KOPT-K1 (cell line): ENCODE measurements around the gene ZSWIM1.

ENCODE experiments used
- H3K27ac ChIP-seq: fragments of 200-600 bp; sonication (generic); 2 replicates; pipeline ENCODE4 v1.5.1; 2016; ENCODE audit warnings: antibody characterized with exemption, mild to moderate bottlenecking, low read depth, low read length; ENCODE audit not compliant: poor library complexity, severe bottlenecking
- H3K36me3 ChIP-seq: fragments of 200-600 bp; sonication (generic); 2 replicates; pipeline ENCODE4 v1.5.1; 2017; ENCODE audit warnings: antibody characterized with exemption, mild to moderate bottlenecking, low read length, moderate library complexity; ENCODE audit not compliant: insufficient read depth
- H3K9me3 ChIP-seq: fragments of 200-600 bp; sonication (generic); 2 replicates; pipeline ENCODE4 v1.5.1; 2017; ENCODE audit warnings: antibody characterized with exemption, low read length, mild to moderate bottlenecking; ENCODE audit not compliant: insufficient read depth, poor library complexity, severe bottlenecking

ZSWIM1 gene

DNA sequence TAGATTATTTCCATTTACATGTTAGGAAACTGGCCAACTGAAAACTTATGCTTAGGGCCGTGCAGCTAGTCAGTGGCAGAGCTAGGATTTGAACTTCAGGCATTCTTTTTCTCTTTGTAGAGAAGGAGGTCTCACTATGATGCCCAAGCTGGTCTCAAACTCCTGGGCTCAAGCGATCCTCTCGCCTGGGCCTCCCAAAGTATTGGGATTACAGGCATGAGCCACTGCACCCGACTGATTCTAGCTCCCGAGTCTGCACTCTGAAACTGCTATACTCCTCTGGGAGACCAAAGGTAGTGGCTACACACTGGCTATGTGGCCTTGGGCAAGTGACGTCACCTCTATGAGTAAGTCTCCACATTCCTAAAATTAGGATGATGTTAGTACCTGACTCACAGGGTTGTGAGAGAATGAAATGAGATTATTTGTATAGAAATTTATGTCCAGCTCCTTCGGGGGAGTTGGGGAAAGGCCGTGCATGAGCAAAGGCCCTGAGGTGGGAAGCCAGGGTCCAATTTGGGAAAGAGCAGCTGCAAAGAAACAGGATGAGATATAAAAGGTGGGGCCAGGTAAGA is 24.6 kb downstream of the ZSWIM1 start:
- no peaks in the 10 kb centered on the region for H3K9me3 ChIP-seq
- H3K36me3 ChIP-seq, result no peaks in the 10 kb centered on the region
- H3K27ac ChIP-seq, result no peak overlapping the region

DNA sequence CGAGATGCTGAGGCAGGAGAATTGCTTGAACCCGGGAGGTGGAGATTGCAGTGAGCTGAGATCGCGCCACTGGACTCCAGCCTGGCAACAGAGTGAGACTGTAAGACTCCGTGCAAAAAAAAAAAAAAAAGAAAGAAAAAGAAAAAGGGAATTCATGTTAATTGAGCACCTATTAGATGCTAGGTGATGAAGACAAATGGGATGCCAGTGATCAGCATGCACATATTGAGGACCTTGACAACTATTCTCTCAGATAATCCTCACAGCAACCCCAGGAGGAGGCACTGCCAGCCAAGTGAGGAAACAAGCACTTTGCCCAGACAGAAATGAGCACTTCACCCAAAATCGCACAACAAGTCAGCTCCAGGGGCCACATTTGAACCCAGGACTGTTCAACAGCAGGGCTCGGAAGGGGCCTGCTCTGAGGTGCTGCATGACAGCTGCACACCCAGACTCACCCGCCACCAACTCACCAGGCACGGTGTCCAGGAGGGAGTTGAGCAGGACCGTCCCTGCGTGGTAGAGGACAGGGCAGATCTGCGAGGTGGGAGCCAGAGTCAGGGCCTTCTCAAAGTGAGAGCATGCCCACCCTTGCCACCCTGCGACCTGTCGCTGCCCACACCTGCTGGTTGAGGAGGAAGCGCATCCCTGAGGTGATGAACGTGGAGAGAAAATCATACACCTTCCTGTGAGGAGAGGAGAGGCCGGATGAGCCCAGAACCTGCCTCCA is 26.4 kb downstream of the ZSWIM1 start:
- H3K9me3 ChIP-seq, result no peaks in the 10 kb centered on the region
- H3K27ac ChIP-seq, result no peak overlapping the region
- no peaks in the 10 kb centered on the region for H3K36me3 ChIP-seq

DNA sequence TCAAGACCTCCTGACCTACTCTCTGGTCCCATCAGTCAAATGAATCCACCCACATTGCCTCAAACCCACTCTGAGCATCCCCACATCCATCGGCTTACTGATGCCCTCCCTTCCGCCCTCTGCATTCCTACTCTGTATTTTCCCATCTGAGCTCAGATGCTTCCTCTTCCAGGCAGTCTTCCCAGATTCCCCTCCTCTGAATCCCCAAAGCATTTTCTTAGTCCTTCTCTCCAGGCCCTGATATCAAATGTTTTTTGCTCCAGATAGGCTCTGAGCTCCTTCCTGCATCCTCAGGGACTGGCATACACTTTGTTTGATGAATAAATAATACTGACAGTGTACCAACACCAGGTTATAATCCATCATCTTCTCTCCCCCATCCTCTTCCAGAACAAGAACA is 27.1 kb downstream of the ZSWIM1 start:
- no peaks in the 10 kb centered on the region for H3K9me3 ChIP-seq
- H3K36me3 ChIP-seq, result no peaks in the 10 kb centered on the region
- H3K27ac ChIP-seq, result no peak overlapping the region

DNA sequence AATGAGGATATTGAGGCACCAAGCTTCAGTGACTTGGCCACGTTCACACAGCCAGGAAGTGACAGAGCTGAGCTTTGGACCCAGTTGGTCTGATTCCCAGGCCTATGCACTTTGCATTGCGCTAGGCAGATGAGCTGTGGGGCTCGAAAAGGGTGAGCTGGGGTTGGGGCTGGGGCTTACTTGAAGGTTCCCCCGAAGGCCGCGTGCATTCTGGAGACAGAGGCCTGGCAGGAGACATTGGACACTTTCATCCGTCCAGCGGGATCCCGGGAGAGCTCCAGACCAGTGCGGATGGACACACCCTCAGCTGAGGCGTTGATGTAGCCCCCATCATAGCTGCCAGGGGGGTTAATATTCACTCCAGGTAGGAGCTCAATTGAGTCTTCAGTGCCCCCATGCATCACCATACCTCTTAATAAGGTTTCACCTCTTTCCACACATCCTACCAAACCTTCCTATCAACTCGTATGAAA is 28.3 kb downstream of the ZSWIM1 start:
- H3K36me3 ChIP-seq, result no peaks in the 10 kb centered on the region
- H3K27ac ChIP-seq, result no peak overlapping the region
- H3K9me3 ChIP-seq, result no peaks in the 10 kb centered on the region

DNA sequence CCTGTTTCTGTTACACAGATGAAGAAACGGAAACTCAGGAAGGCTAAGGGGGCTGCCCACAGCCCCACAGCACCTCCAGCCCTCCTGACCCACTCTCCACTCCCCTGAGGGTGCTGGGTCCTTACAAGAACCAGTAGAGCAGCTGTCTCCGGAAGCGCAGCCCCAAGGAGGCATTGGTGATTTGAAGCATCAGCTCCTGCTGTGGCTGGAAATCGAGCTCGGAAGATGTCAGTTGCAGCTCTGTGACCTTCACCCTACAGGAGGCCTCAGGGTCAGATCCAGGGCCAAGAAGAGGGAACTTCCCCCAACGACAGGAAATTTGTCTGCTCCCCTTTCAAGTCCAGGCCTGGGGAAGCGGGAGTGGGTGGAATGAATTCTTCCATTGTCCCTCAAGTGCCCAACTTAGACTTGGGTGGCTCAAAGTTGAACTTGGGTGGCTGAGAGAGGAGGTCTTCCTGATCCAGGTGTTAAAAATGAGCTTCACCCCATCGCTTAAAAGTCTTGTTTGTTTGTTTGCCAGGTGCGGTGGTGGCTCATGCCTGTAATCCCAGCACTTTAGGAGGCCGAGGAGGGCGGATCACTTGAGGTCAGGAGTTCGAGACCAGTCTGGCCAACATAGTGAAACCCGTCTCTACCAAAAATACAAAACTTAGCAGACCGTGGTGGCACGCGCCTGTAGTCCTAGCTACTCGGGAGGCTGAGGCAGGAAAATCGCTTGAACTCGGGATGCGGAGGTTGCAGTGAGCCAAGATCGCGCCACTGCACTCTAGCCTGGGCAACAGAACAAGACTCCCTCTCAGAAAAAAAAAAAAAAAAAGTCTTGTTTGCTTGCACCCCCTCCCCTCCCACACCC is 29.0 kb downstream of the ZSWIM1 start:
- Histone ChIP-seq H3K9me3 (no peaks in the 10 kb centered on the region), H3K36me3 (no peaks in the 10 kb centered on the region), H3K27ac (no peak overlapping the region)

DNA sequence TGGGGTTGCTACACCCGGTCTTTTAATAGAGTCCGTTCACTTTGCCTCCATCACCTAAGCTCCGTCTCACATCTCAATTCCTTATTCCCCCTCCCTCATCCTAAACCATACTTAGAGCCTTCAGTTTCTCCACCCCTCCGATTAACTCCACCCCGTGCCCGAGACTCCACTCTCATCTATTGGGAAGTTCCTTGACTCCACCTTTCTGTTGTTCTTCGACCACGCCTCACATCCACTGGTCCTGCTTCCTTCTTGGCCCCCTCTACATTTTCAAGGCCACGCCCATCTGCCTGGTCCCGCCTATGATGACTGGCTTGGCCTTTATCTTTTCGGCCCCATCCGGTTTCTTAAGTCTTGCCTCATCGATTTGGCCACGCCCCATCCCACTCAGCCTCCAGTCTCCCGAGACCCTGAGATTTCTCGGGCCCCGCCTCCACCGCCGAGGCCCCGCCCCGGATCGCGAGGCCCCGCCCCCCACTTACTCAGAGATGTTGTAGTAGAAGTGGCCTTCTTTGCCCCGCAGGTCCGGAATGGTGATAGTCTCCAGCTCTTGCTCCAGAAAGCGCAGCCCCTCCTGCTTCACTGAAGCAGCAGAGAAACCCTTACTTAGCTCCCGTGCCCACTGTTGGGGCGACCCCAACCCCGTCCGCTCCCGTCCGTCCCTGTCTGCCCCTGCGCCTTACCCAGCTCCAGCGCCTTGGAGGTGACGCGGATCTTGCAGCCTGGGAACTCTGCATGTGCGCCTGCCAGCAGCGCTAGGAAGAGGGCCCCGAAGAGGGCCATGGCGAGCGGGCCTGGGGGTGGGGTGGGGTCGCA is 29.9 kb downstream of the ZSWIM1 start:
- H3K27ac ChIP-seq, result no peak overlapping the region
- H3K36me3 ChIP-seq, result no peaks in the 10 kb centered on the region

DNA sequence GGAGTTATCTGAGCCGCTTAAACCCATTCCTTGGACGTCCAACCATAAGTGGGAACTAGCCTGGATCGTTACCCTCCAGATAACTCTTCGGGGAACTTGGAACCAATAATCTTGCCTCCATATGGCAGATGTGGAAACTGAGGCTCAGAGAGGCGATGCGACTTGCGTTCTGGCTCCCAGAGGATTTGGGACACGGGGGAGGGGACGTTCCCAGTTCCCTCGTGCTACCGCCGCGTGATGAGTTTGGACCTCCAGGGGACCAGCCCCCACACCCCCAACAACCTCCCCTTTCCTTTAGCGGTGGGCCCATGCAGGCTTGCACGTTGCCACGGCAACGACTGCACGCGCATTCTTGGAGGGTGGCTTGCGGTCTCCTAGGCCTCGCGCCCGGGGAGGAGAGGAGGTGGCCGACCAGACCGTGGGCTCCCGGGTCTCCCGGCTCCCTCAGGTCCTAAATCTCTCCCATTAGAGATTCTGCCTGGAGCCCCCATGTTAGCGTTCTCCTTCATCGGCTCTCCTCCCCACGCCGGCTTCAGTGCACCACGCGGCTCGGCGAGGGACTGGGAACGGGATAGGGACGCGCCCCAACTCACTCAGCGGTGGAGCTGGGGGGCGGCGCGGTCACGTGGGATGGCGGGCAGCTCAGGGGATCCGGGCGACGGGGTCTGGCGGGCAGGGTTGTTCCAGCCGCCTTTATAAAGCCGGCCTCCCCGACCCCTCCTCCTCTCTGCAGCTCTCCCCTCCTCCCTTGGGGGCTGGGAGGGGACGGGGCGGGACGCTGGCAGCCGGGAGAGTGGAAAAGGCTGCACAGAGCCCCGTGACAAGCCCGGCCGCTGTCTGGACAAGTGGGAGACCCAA is 30.7 kb downstream of the ZSWIM1 start, which contains the start of gene PLTP:
PLTP (minus strand) TSS at position 670 of the 858 bp plus-strand sequence. CDS start 703 bp downstream, outside the sequence.
- Histone ChIP-seq H3K9me3 (no peaks in the 10 kb centered on the region), H3K36me3 (no peaks in the 10 kb centered on the region), H3K27ac (no peak within 1 kb of the TSS)

More for the DNA sequence above, 29.9 kb downstream of the ZSWIM1 start:
- H3K9me3 ChIP-seq, result no peaks in the 10 kb centered on the region

DNA sequence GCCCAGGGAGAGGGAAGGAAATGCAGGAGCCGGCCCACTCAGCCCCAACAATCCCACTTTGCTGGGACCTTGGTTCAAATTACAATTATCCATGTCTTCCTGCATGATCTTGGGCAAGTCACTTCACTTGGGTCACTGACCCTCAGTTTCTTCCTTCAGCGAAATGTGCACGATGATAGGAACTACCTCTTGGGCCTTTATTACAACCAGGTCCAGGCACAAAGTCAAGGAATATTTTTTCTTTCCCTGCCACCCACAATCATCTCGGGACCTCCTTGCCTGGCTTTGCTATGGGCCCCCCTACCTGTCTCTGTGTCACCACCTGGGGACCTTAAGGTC is 31.3 kb downstream of the ZSWIM1 start:
- no peaks in the 10 kb centered on the region for H3K36me3 ChIP-seq
- H3K27ac ChIP-seq, result no peak overlapping the region
- no peaks in the 10 kb centered on the region for H3K9me3 ChIP-seq

DNA sequence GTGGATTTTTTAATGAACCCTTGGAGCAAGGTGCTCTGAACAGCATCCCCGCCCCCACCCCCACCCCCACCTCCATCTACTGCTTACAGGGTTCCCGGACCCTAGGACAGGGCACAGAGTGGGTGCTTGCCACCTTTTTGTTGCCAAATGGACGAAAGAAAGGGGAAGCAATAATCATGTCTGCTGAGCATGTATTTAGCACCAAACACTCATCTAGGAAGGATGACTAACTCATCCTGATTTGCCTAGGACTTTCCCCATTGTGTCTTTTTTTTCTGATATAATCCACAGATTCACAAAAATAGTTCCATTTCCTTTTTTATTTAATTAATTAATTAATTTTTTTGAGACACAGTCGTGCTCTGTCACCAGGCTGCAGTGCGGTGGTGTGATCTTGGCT is 32.1 kb downstream of the ZSWIM1 start:
- H3K9me3 ChIP-seq, result no peaks in the 10 kb centered on the region
- no peaks in the 10 kb centered on the region for H3K36me3 ChIP-seq
- H3K27ac ChIP-seq, result no peak overlapping the region

DNA sequence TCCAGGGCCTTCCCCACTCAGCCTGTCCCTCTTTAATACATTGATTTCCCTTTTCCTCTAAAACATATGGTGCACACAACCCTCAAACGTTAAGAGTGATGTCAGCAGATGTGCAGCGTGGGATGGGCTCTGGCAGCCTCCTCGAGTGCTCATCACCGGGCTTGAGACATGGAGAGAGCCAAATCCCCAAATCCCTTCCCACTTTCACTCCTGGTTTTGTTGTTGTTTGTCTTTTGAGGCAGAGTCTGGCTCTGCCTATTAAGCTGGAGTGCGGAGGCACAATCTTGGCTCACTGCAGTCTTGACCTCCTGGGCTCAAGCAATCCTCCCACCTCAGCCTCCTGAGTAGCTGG is 36.7 kb downstream of the ZSWIM1 start:
- Histone ChIP-seq H3K27ac (no peak overlapping the region), H3K36me3 (no peaks in the 10 kb centered on the region), H3K9me3 (no peaks in the 10 kb centered on the region)

DNA sequence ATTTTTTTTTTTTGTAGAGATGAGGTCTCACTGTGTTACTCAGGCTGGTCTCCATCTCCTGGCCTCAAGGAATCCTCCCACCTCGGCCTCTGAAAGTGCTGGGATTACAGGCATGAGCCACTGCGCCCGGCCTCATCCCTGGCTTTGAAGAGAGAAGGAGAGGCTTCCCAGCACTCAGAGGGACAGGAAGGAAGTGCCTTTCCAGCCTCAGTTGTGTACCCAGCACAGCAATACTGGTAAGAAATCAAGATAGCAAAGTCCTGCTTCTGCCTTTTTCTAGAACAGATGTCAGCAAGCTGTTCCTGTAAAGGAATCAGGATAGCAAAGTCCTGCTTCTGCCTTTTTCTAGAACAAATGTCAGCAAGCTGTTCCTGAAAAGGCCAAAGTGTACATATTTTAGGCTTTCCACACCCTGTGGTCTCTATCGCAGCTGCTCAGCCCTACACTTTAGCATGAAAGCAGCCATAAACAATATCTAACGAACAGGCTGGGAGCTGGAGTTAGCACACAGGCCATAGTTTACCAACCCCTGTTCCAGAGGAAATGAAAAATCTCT is 37.2 kb downstream of the ZSWIM1 start:
- H3K27ac ChIP-seq, result no peak overlapping the region
- H3K36me3 ChIP-seq, result no peaks in the 10 kb centered on the region
- H3K9me3 ChIP-seq, result no peaks in the 10 kb centered on the region

DNA sequence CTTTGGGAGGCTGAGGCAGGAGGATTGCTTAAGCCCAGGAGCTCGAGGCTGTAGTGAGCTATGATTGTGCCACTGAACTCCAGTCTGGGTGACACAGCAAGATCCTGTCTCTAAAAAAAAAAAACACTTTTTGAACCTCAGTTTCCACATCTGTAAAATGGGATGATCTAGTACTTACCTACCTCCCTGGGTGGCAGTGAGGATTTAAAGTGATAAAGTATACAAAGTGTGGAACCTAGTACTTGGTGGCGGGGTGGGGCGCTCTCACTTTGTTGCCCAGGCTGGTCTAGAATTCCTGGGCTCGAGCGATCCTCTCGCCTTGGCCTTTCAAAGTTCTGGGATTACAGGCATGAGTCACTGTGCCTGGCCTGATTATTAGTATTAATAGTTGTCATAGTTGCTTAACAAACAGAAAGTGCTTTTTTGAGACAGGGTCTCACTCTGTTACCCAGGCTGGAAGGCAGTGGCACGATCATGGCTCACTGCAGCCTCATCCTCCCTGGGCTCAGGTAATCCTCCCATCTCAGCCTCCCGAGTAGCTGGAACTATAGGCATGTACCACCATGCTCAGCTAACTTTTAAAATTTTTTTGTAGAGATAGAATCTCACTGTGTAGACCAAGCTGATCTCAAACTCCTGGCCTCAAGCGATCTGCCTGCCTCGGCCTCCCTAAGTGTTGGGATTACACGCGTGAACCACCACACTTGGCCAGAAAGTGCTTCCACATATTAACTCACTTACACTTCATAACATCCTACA is 37.9 kb downstream of the ZSWIM1 start:
- H3K36me3 ChIP-seq, result no peaks in the 10 kb centered on the region
- no peaks in the 10 kb centered on the region for H3K9me3 ChIP-seq
- H3K27ac ChIP-seq, result no peak overlapping the region
